ENCODE data around the gene ZNF234. TPM values are rescaled to one million over a fixed set of nuclear protein-coding genes. Genes with fewer than 3 reads are reported as not detected.

Gene ZNF234
- total and polyA plus RNA-seq, 12 donors: 2.4 to 19.4 (median 12.1) TPM

DNA sequence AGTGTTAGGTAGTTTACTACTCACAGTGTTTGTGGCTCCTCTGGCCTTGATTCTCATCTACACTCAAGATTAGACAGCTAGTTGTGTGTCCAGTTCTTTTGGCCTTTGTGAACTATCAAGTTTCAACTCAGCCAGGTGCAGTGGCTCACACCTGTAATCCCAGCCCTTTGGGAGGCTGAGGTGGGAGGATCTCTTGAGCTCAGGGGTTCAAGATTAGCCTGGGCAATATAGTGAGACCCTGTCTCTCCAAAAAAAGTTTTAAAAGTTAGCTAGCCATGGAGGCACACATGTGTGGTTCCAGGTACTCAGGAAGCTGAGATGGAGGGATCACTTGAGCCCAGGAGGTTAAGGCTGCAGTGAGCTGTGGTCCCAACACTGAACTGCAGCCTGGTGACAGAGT is 39.6 kb downstream of the ZNF234 start:
- TF ChIP-seq, protein P1, sequence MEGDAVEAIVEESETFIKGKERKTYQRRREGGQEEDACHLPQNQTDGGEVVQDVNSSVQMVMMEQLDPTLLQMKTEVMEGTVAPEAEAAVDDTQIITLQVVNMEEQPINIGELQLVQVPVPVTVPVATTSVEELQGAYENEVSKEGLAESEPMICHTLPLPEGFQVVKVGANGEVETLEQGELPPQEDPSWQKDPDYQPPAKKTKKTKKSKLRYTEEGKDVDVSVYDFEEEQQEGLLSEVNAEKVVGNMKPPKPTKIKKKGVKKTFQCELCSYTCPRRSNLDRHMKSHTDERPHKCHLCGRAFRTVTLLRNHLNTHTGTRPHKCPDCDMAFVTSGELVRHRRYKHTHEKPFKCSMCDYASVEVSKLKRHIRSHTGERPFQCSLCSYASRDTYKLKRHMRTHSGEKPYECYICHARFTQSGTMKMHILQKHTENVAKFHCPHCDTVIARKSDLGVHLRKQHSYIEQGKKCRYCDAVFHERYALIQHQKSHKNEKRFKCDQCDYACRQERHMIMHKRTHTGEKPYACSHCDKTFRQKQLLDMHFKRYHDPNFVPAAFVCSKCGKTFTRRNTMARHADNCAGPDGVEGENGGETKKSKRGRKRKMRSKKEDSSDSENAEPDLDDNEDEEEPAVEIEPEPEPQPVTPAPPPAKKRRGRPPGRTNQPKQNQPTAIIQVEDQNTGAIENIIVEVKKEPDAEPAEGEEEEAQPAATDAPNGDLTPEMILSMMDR (IDR thresholded peaks at IDR 0.05): no peak
- TF ChIP-seq POLR2A (IDR thresholded peaks at IDR 0.05): no peak
- intact Hi-C loops (cut with DNase I): no loop called here
- H3K9me3 ChIP-seq (replicated peaks in 1 of 3): peaks cover 0 to 62% (median 8%) of the 10 kb centered on the region in 3 donors

DNA sequence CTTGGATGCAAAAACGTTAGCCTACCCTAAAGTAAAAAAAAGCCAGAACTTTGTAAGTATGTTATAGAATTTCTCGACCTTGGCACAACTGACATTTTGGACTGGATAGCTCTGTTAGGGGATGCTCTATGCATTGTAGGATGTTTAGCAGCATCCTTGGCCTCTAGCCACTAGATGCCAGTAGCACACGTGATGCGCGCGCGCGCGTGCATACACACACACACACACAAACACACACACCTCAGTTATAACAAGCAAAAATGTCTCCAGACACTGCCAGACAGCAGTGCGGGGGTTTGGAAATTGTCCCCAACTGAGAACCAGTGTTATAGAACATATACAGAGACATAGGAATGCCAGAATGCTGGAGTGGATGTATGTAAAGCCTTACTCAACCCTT is 40.8 kb downstream of the ZNF234 start:
- H3K4me1 ChIP-seq (replicated peaks in 1 of 2): no peaks in the 10 kb centered on the region
- DNase-seq: no peak
- no peak overlapping the region for H3K27ac ChIP-seq
- no peaks in the 10 kb centered on the region for H3K36me3 ChIP-seq (replicated peaks in 1 of 2)
- TF ChIP-seq, protein P1 (IDR thresholded peaks at IDR 0.05): no peak
- TF ChIP-seq POLR2A (IDR thresholded peaks at IDR 0.05): no peak
- no peaks in the 10 kb centered on the region for H3K27me3 ChIP-seq
- WGBS, 4 donors: 79 to 90% (median 83%) methylated on average over 10 of the region's 10 CpGs
- intact Hi-C loops (cut with DNase I): no loop called here
- H3K4me3 ChIP-seq: no peak overlapping the region
- H3K9me3 ChIP-seq (replicated peaks in 1 of 3): peaks cover 0 to 53% (median 5%) of the 10 kb centered on the region in 3 donors

More for the DNA sequence above, 39.6 kb downstream of the ZNF234 start:
- no peak overlapping the region for H3K4me3 ChIP-seq
- H3K27me3 ChIP-seq: no peaks in the 10 kb centered on the region
- H3K27ac ChIP-seq: no peak overlapping the region
- DNase-seq: no peak
- peaks cover 0 to 9% of the 10 kb centered on the region in 2 donors for H3K36me3 ChIP-seq (replicated peaks in 1 of 2)
- no peaks in the 10 kb centered on the region for H3K4me1 ChIP-seq (replicated peaks in 1 of 2)

DNA sequence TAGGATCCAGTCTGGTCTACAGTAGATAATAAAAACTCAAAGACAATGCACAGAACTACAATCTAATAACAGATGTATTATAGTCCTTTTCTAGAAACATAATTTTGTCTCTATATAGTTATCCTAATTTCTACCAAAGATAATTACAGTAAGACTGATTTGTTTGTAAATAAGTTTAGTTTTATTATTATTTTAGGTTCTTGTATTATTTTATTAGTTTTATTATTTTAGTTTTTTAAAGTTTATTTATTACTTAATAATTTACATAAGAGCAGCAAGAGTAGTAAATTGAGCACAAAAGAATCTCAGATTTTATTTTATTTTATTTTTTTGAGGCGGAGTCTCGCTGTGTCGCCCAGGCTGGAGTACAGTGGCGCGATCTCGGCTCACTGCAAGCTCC is 48.7 kb downstream of the ZNF234 start:
- TF ChIP-seq POLR2A (IDR thresholded peaks at IDR 0.05): no peak
- TF ChIP-seq, protein P1 (IDR thresholded peaks at IDR 0.05): no peak
- H3K36me3 ChIP-seq (replicated peaks in 1 of 2): no peaks in the 10 kb centered on the region
- DNase-seq: no peak
- no peak overlapping the region for H3K27ac ChIP-seq
- intact Hi-C loops (cut with DNase I): no loop called here
- no peak overlapping the region for H3K4me3 ChIP-seq
- whole genome bisulfite sequencing, 4 donors: 93 to 98% (median 96%) methylated on average over 6 of the region's 6 CpGs
- H3K27me3 ChIP-seq: no peaks in the 10 kb centered on the region
- no peaks in the 10 kb centered on the region for H3K4me1 ChIP-seq (replicated peaks in 1 of 2)
- H3K9me3 ChIP-seq (replicated peaks in 1 of 3): no peaks in the 10 kb centered on the region

DNA sequence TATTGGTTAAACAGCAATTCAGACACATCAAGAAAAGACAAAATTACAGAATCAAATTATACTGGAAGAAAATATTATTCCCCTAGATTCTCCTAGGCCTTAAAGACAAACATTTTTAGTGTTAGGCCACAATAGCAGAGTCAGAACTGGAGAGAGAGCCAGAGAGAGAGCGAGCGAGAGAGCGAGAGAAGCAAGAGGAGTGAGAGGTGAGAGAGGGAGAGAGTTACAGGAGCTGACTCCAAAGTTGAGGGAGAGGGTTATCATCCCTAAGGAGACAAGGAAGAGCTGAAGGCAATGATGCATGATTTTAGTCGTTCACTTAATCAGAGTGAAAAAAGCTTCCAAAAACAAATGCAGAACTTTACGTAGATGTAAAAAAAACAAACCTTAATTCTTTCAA is 50.8 kb downstream of the ZNF234 start:
- no peak for DNase-seq
- intact Hi-C loops (cut with DNase I): no loop called here
- H3K4me3 ChIP-seq: no peak overlapping the region
- no peaks in the 10 kb centered on the region for H3K27me3 ChIP-seq
- no peak overlapping the region for H3K27ac ChIP-seq
- no peaks in the 10 kb centered on the region for H3K9me3 ChIP-seq (replicated peaks in 1 of 3)
- TF ChIP-seq, protein P1 (IDR thresholded peaks at IDR 0.05): no peak
- no peak for TF ChIP-seq POLR2A (IDR thresholded peaks at IDR 0.05)
- WGBS, 4 donors: 70 to 76% (median 72%) methylated on average over 5 of the region's 5 CpGs
- no peaks in the 10 kb centered on the region for H3K4me1 ChIP-seq (replicated peaks in 1 of 2)
- no peaks in the 10 kb centered on the region for H3K36me3 ChIP-seq (replicated peaks in 1 of 2)
